Stomach (tissue), 9 donors: ENCODE data around the gene GOT1. TPM values are rescaled to one million over a fixed set of nuclear protein-coding genes. Genes with fewer than 3 reads are reported as not detected.

Experiments
- DNase-seq, 2 donors: peaks; one replicate each; pipeline versions ENCODE4 v3.0.0 to v3.0.0-alpha.2; 2013 to 2019
- H3K27ac ChIP-seq, 5 donors: fragments of 200-600 bp in 4 of 5; sonication (generic) in 4 of 5; one replicate each; pipeline ENCODE4 v1.5.1; 2013 to 2019; ENCODE audit warnings: mild to moderate bottlenecking in 1 of 5, moderate library complexity in 1 of 5
- H3K27me3 ChIP-seq, 3 donors: fragments of 200-600 bp; sonication (generic); one replicate each; pipeline ENCODE4 v1.5.1; 2017 to 2019; ENCODE audit warnings: mixed run types in 1 of 3
- H3K36me3 ChIP-seq, 4 donors: fragments of 200-600 bp; sonication (generic); 1 replicate in 3 of 4; 2 replicates in 1 of 4; pipeline ENCODE4 v1.5.1; 2016 to 2019
- H3K4me1 ChIP-seq, 4 donors: fragments of 200-600 bp; sonication (generic); one replicate each; pipeline ENCODE4 v1.5.1; 2016 to 2019
- H3K4me3 ChIP-seq, 4 donors: fragments of 200-600 bp; sonication (generic) in 3 of 4; one replicate each; pipeline ENCODE4 v1.5.1; 2016 to 2019; ENCODE audit warnings: mild to moderate bottlenecking in 1 of 4
- H3K9me3 ChIP-seq, 4 donors: fragments of 200-600 bp; sonication (generic); one replicate each; pipeline ENCODE4 v1.5.1; 2016 to 2019
- CTCF ChIP-seq, 7 experiments: fragments of 450-650 bp in 4 of 7; fragments of 200-600 bp in 3 of 7; sonication (generic) in 3 of 7; IDR thresholded peaks; one replicate each; pipeline ENCODE4 v1.5.1; 2016 to 2019; ENCODE audit warnings: antibody characterized with exemption in 7 of 7, control low read depth in 2 of 7, mild to moderate bottlenecking in 1 of 7
- EP300 ChIP-seq: sonication (generic); formaldehyde crosslinking; IDR thresholded peaks from one replicate; pipeline ENCODE4 v1.6.1; 2017; ENCODE audit warnings: antibody characterized with exemption
- POLR2A ChIP-seq, 4 donors: fragments of 450-650 bp; IDR thresholded peaks; one replicate each; pipeline ENCODE4 v1.6.1; 2016; ENCODE audit warnings: antibody characterized with exemption in 4 of 4, control low read depth in 2 of 4, mild to moderate bottlenecking in 1 of 4, moderate library complexity in 1 of 4
- POLR2AphosphoS5 ChIP-seq, 3 donors: sonication (generic); formaldehyde crosslinking; IDR thresholded peaks; one replicate each; pipeline ENCODE4 v1.6.1; 2016; ENCODE audit warnings: antibody characterized with exemption in 3 of 3
- WGBS, 5 donors: extraction: QIAGEN DNeasy Blood & Tissue Kit in 3 of 5; methylation state at CpG; one replicate each; pipeline versions ENCODE4 v1.1.5 to v1.1.7; 2013 to 2018; 5-methylcytosine and 5-hydroxymethylcytosine counted together
- intact Hi-C: fragments of 100-400 bp; cut with DNase I; formaldehyde crosslinking; loops from one replicate; pipeline ENCODE4 v1.15.1; 2023; ENCODE audit warnings: low total_unique reads
- polyA plus RNA-seq, 3 donors: library from polyadenylated mRNA; stranded (reverse); fragments of 200-250 nt; gene quantifications; one replicate each; pipeline ENCODE4 v1.2.3, GENCODE V29; 2013
- total RNA-seq, 5 donors: library from RNA; depleted of rRNA; stranded (reverse); fragments of >200 nt; gene quantifications; one replicate each; pipeline versions ENCODE4 v1.1.0 to v1.2.3, GENCODE V29; 2014 to 2016
- donor health status: healthy with polysubstance abuse.
- donor health status: Bipolar disorder and iron deficiency.
- donor health status: healthy.

Gene GOT1
- total and polyA plus RNA-seq, 8 donors: 25.5 to 131 (median 39.5) TPM

GRCh38 chr10:99360934-99361333, 69.5 kb downstream of the GOT1 start:
- 69 to 75% (median 71%) methylated on average over 5 of the region's 5 CpGs for WGBS, 5 donors
- Histone ChIP-seq H3K9me3 (no peaks in the 10 kb centered on the region), H3K27me3 (no peaks in the 10 kb centered on the region), H3K27ac (no peak overlapping the region), H3K36me3 (peaks cover 0 to 21% (median 3%) of the 10 kb centered on the region in 4 donors), H3K4me3 (no peak overlapping the region), H3K4me1 (peaks cover 0 to 6% (median 0%) of the 10 kb centered on the region in 4 donors)
- intact Hi-C loops: no loop called here
- DNase-seq: no peak
- no peak for TF ChIP-seq POLR2A (IDR thresholded peaks at IDR 0.05)
- TF ChIP-seq CTCF (IDR thresholded peaks at IDR 0.05): no peak
- TF ChIP-seq POLR2AphosphoS5 (IDR thresholded peaks at IDR 0.05): no peak
- TF ChIP-seq EP300: no peak

- TF ChIP-seq CTCF (IDR thresholded peaks at IDR 0.05): no peak
- no peak for TF ChIP-seq POLR2A (IDR thresholded peaks at IDR 0.05)
- TF ChIP-seq EP300: no peak
- no peak for TF ChIP-seq POLR2AphosphoS5 (IDR thresholded peaks at IDR 0.05)
Observed at GRCh38 chr10:99358101-99358500, 72.3 kb downstream of the GOT1 start.

GRCh38 chr10:99357691-99358090, 72.7 kb downstream of the GOT1 start:
- peaks cover 0 to 17% (median 3%) of the 10 kb centered on the region in 4 donors for H3K36me3 ChIP-seq
- no peak overlapping the region for H3K4me3 ChIP-seq
- H3K27me3 ChIP-seq: no peaks in the 10 kb centered on the region
- intact Hi-C loops: no loop called here
- TF ChIP-seq CTCF (IDR thresholded peaks at IDR 0.05): no peak
- TF ChIP-seq POLR2A (IDR thresholded peaks at IDR 0.05): no peak
- no peak for TF ChIP-seq POLR2AphosphoS5 (IDR thresholded peaks at IDR 0.05)
- TF ChIP-seq EP300: no peak
- H3K9me3 ChIP-seq: no peaks in the 10 kb centered on the region
- DNase-seq: no peak
- H3K27ac ChIP-seq: no peak overlapping the region
- H3K4me1 ChIP-seq: peaks cover 0 to 6% (median 0%) of the 10 kb centered on the region in 4 donors
- WGBS, 5 donors: 23 to 36% (median 33%) methylated on average over 3 of the region's 3 CpGs

More at GRCh38 chr10:99358101-99358500, 72.3 kb downstream of the GOT1 start:
- peaks cover 0 to 21% (median 3%) of the 10 kb centered on the region in 4 donors for H3K36me3 ChIP-seq
- H3K27ac ChIP-seq: no peak overlapping the region
- H3K27me3 ChIP-seq: no peaks in the 10 kb centered on the region
- intact Hi-C loops: no loop called here
- 34 to 66% (median 36%) methylated on average over 1 of the region's 1 CpG for WGBS, 5 donors
- H3K9me3 ChIP-seq: no peaks in the 10 kb centered on the region
- DNase-seq: no peak
- H3K4me1 ChIP-seq: peaks cover 0 to 6% (median 0%) of the 10 kb centered on the region in 4 donors
- no peak overlapping the region for H3K4me3 ChIP-seq

- no peak for DNase-seq
- Histone ChIP-seq H3K27me3 (no peaks in the 10 kb centered on the region), H3K36me3 (peaks cover 0 to 4% (median 0%) of the 10 kb centered on the region in 4 donors), H3K9me3 (no peaks in the 10 kb centered on the region), H3K4me3 (no peak overlapping the region), H3K27ac (no peak overlapping the region), H3K4me1 (peaks cover 0 to 6% (median 0%) of the 10 kb centered on the region in 4 donors)
- 57 to 85% (median 73%) methylated on average over 1 of the region's 1 CpG for whole genome bisulfite sequencing, 5 donors
- TF ChIP-seq POLR2A (IDR thresholded peaks at IDR 0.05): no peak
- intact Hi-C loops: no loop called here
Observed at GRCh38 chr10:99353182-99353581, 77.2 kb downstream of the GOT1 start.

- H3K9me3 ChIP-seq: no peaks in the 10 kb centered on the region
- WGBS, 5 donors: 78 to 87% (median 84%) methylated on average over 5 of the region's 5 CpGs
- H3K4me1 ChIP-seq: peaks cover 0 to 19% (median 3%) of the 10 kb centered on the region in 4 donors
- no peak overlapping the region for H3K4me3 ChIP-seq
- H3K27me3 ChIP-seq: no peaks in the 10 kb centered on the region
- no peak overlapping the region for H3K27ac ChIP-seq
- intact Hi-C loops: no loop called here
- DNase-seq: no peak
- no peaks in the 10 kb centered on the region for H3K36me3 ChIP-seq
- TF ChIP-seq POLR2A (IDR thresholded peaks at IDR 0.05): no peak
- TF ChIP-seq POLR2AphosphoS5 (IDR thresholded peaks at IDR 0.05): no peak
- TF ChIP-seq EP300: no peak
- no peak for TF ChIP-seq CTCF (IDR thresholded peaks at IDR 0.05)
Observed at GRCh38 chr10:99347672-99348071, 82.8 kb downstream of the GOT1 start.
